ENCODE data around the gene KSR1.
"Not testable (repeated sequence)": the region's sequence is repeated elsewhere in the genome, so short reads cannot be mapped to it uniquely, and the experiment has no call there.

Gene KSR1

GRCh38 chr17:27443491-27443890 lies 12.8 kb upstream of the KSR1 start:
- no peaks in the 10 kb centered on the region for H3K27me3 ChIP-seq (ENCODE audit: control insufficient read depth, insufficient read depth, low read length)
- no peaks in the 10 kb centered on the region for H3K9me3 ChIP-seq (ENCODE audit: control insufficient read depth, insufficient read depth, low read depth, low read length)
- no peak overlapping the region for H3K9ac ChIP-seq (ENCODE audit: low read length)
- no peak overlapping the region for H3K27ac ChIP-seq (ENCODE audit: low read depth, low read length)
- no peaks in the 10 kb centered on the region for H3K36me3 ChIP-seq (ENCODE audit: control insufficient read depth, insufficient read depth, low read length)
- H3K4me3 ChIP-seq (ENCODE audit: low read depth, low read length), result no peak overlapping the region
- no peaks in the 10 kb centered on the region for H3K4me1 ChIP-seq (ENCODE audit: control insufficient read depth, insufficient read depth, low read length)

GRCh38 chr17:27445971-27446370 lies 10.3 kb upstream of the KSR1 start:
- Histone ChIP-seq H3K9ac (ENCODE audit: low read length) (no peak overlapping the region), H3K36me3 (ENCODE audit: control insufficient read depth, insufficient read depth, low read length) (no peaks in the 10 kb centered on the region), H3K4me1 (ENCODE audit: control insufficient read depth, insufficient read depth, low read length) (no peaks in the 10 kb centered on the region), H3K9me3 (ENCODE audit: control insufficient read depth, insufficient read depth, low read depth, low read length) (no peaks in the 10 kb centered on the region), H3K27ac (ENCODE audit: low read depth, low read length) (no peak overlapping the region), H3K27me3 (ENCODE audit: control insufficient read depth, insufficient read depth, low read length) (no peaks in the 10 kb centered on the region), H3K4me3 (ENCODE audit: low read depth, low read length) (no peak overlapping the region)

GRCh38 chr17:27446569-27447301 lies 9.5 kb upstream of the KSR1 start:
- H3K9me3 ChIP-seq (ENCODE audit: control insufficient read depth, insufficient read depth, low read depth, low read length), result no peaks in the 10 kb centered on the region
- H3K4me1 ChIP-seq (ENCODE audit: control insufficient read depth, insufficient read depth, low read length), result no peaks in the 10 kb centered on the region
- no peak overlapping the region for H3K27ac ChIP-seq (ENCODE audit: low read depth, low read length)
- H3K36me3 ChIP-seq (ENCODE audit: control insufficient read depth, insufficient read depth, low read length), result no peaks in the 10 kb centered on the region
- no peak overlapping the region for H3K4me3 ChIP-seq (ENCODE audit: low read depth, low read length)
- no peak overlapping the region for H3K9ac ChIP-seq (ENCODE audit: low read length)
- H3K27me3 ChIP-seq (ENCODE audit: control insufficient read depth, insufficient read depth, low read length), result no peaks in the 10 kb centered on the region

GRCh38 chr17:27448534-27448933 lies 7.7 kb upstream of the KSR1 start:
- not testable (repeated sequence) for H3K4me1 ChIP-seq (ENCODE audit: control insufficient read depth, insufficient read depth, low read length); H3K9ac ChIP-seq (ENCODE audit: low read length); H3K9me3 ChIP-seq (ENCODE audit: control insufficient read depth, insufficient read depth, low read depth, low read length); H3K36me3 ChIP-seq (ENCODE audit: control insufficient read depth, insufficient read depth, low read length); H3K4me3 ChIP-seq (ENCODE audit: low read depth, low read length); H3K27me3 ChIP-seq (ENCODE audit: control insufficient read depth, insufficient read depth, low read length); H3K27ac ChIP-seq (ENCODE audit: low read depth, low read length)

- Histone ChIP-seq H3K9ac (ENCODE audit: low read length) (no peak overlapping the region), H3K4me1 (ENCODE audit: control insufficient read depth, insufficient read depth, low read length) (no peaks in the 10 kb centered on the region), H3K27ac (ENCODE audit: low read depth, low read length) (no peak overlapping the region), H3K9me3 (ENCODE audit: control insufficient read depth, insufficient read depth, low read depth, low read length) (no peaks in the 10 kb centered on the region), H3K27me3 (ENCODE audit: control insufficient read depth, insufficient read depth, low read length) (peaks cover 4% of the 10 kb centered on the region; the same call in 1 of the 2 replicates), H3K4me3 (ENCODE audit: low read depth, low read length) (no peak overlapping the region), H3K36me3 (ENCODE audit: control insufficient read depth, insufficient read depth, low read length) (no peaks in the 10 kb centered on the region)
Observed at GRCh38 chr17:27449541-27449940, 6.7 kb upstream of the KSR1 start.

- Histone ChIP-seq H3K27me3 (ENCODE audit: control insufficient read depth, insufficient read depth, low read length) (peaks cover 5% of the 10 kb centered on the region; the same call in 1 of the 2 replicates), H3K27ac (ENCODE audit: low read depth, low read length) (no peak overlapping the region), H3K4me1 (ENCODE audit: control insufficient read depth, insufficient read depth, low read length) (no peaks in the 10 kb centered on the region), H3K9me3 (ENCODE audit: control insufficient read depth, insufficient read depth, low read depth, low read length) (no peaks in the 10 kb centered on the region), H3K9ac (ENCODE audit: low read length) (no peak overlapping the region), H3K4me3 (ENCODE audit: low read depth, low read length) (no peak overlapping the region), H3K36me3 (ENCODE audit: control insufficient read depth, insufficient read depth, low read length) (no peaks in the 10 kb centered on the region)
Observed at GRCh38 chr17:27449988-27450387, 6.3 kb upstream of the KSR1 start.

GRCh38 chr17:27450416-27450815 lies 5.8 kb upstream of the KSR1 start:
- H3K4me3 ChIP-seq (ENCODE audit: low read depth, low read length), result no peak overlapping the region
- H3K4me1 ChIP-seq (ENCODE audit: control insufficient read depth, insufficient read depth, low read length), result peaks cover 2% of the 10 kb centered on the region
- H3K27me3 ChIP-seq (ENCODE audit: control insufficient read depth, insufficient read depth, low read length), result peaks cover 9% of the 10 kb centered on the region; the same call in 1 of the 2 replicates
- H3K27ac ChIP-seq (ENCODE audit: low read depth, low read length), result no peak overlapping the region
- no peaks in the 10 kb centered on the region for H3K36me3 ChIP-seq (ENCODE audit: control insufficient read depth, insufficient read depth, low read length)
- no peak overlapping the region for H3K9ac ChIP-seq (ENCODE audit: low read length)
- H3K9me3 ChIP-seq (ENCODE audit: control insufficient read depth, insufficient read depth, low read depth, low read length), result no peaks in the 10 kb centered on the region

GRCh38 chr17:27451906-27452305 lies 4.3 kb upstream of the KSR1 start:
- Histone ChIP-seq H3K4me1 (ENCODE audit: control insufficient read depth, insufficient read depth, low read length) (peaks cover 5% of the 10 kb centered on the region), H3K27ac (ENCODE audit: low read depth, low read length) (no peak overlapping the region), H3K9me3 (ENCODE audit: control insufficient read depth, insufficient read depth, low read depth, low read length) (no peaks in the 10 kb centered on the region), H3K4me3 (ENCODE audit: low read depth, low read length) (no peak overlapping the region), H3K9ac (ENCODE audit: low read length) (no peak overlapping the region), H3K36me3 (ENCODE audit: control insufficient read depth, insufficient read depth, low read length) (no peaks in the 10 kb centered on the region), H3K27me3 (ENCODE audit: control insufficient read depth, insufficient read depth, low read length) (peaks cover 12% of the 10 kb centered on the region; the same call in 1 of the 2 replicates)

- Histone ChIP-seq H3K4me3 (ENCODE audit: low read depth, low read length) (no peak overlapping the region), H3K9me3 (ENCODE audit: control insufficient read depth, insufficient read depth, low read depth, low read length) (no peaks in the 10 kb centered on the region), H3K27ac (ENCODE audit: low read depth, low read length) (no peak overlapping the region), H3K27me3 (ENCODE audit: control insufficient read depth, insufficient read depth, low read length) (peaks cover 20% of the 10 kb centered on the region), H3K36me3 (ENCODE audit: control insufficient read depth, insufficient read depth, low read length) (no peaks in the 10 kb centered on the region), H3K9ac (ENCODE audit: low read length) (no peak overlapping the region), H3K4me1 (ENCODE audit: control insufficient read depth, insufficient read depth, low read length) (peaks cover 5% of the 10 kb centered on the region)
Observed at GRCh38 chr17:27452828-27453227, 3.4 kb upstream of the KSR1 start.

GRCh38 chr17:27453471-27453870 lies 2.8 kb upstream of the KSR1 start:
- H3K9ac ChIP-seq (ENCODE audit: low read length), result no peak overlapping the region
- no peaks in the 10 kb centered on the region for H3K9me3 ChIP-seq (ENCODE audit: control insufficient read depth, insufficient read depth, low read depth, low read length)
- H3K27me3 ChIP-seq (ENCODE audit: control insufficient read depth, insufficient read depth, low read length), result peaks cover 20% of the 10 kb centered on the region
- no peak overlapping the region for H3K4me3 ChIP-seq (ENCODE audit: low read depth, low read length)
- no peaks in the 10 kb centered on the region for H3K36me3 ChIP-seq (ENCODE audit: control insufficient read depth, insufficient read depth, low read length)
- peaks cover 11% of the 10 kb centered on the region for H3K4me1 ChIP-seq (ENCODE audit: control insufficient read depth, insufficient read depth, low read length)
- H3K27ac ChIP-seq (ENCODE audit: low read depth, low read length), result no peak overlapping the region

GRCh38 chr17:27454089-27454488 lies 2.2 kb upstream of the KSR1 start:
- H3K9me3 ChIP-seq (ENCODE audit: control insufficient read depth, insufficient read depth, low read depth, low read length), result no peaks in the 10 kb centered on the region
- H3K4me1 ChIP-seq (ENCODE audit: control insufficient read depth, insufficient read depth, low read length), result peaks cover 18% of the 10 kb centered on the region
- no peak overlapping the region for H3K4me3 ChIP-seq (ENCODE audit: low read depth, low read length)
- H3K9ac ChIP-seq (ENCODE audit: low read length), result no peak overlapping the region
- no peaks in the 10 kb centered on the region for H3K36me3 ChIP-seq (ENCODE audit: control insufficient read depth, insufficient read depth, low read length)
- H3K27ac ChIP-seq (ENCODE audit: low read depth, low read length), result no peak overlapping the region
- peaks cover 20% of the 10 kb centered on the region for H3K27me3 ChIP-seq (ENCODE audit: control insufficient read depth, insufficient read depth, low read length)

All from HUES6 (cell line).